Fibroblast of lung (primary cell): ENCODE measurements around the gene TP53AIP1.

Experiments used
- EZH2 ChIP-seq: IDR thresholded peaks from 2 replicates; pipeline ENCODE4 v1.5.1; 2012; ENCODE audit warnings: low read length, control low read depth, mild to moderate bottlenecking; ENCODE audit errors: missing control alignments
- TF ChIP-seq, protein P1 (sequence below), 2 donors: IDR thresholded peaks in 1 of 2; conservative IDR thresholded peaks in 1 of 2; 1 replicate in 1 of 2; 2 replicates in 1 of 2; pipeline ENCODE4 v1.5.1; 2011 to 2012; ENCODE audit warnings: low read length in 2 of 2, control low read depth in 1 of 2, inconsistent platforms in 1 of 2, low read depth in 1 of 2, mild to moderate bottlenecking in 1 of 2

DNA sequence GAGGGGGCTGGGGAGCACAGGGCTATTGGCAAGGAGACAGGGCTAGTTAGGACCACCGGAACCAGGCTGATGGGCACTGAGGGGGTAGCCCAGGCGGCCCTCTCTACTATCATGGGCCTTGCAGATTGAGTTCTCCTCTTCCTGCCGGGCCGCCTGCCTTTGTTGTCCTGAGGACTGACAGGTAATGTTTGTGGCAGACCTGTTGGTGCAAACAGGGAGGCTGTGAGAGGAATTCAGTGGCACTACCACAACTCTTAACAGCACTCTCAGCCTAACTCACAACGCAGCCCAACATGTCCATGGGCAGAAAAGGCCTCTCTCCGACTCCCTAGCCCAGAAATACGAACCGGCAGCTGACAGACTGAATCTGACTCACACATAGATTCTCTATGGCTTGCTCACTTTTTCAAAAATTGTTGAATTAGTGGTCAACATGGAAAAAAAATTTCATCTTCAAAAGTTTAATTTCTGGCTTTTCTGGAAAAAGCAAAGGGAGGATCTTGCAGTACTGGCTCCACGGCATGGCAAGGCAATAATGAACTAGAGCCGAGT lies 40.1 kb downstream of the TP53AIP1 start:
- TF ChIP-seq, protein P1, sequence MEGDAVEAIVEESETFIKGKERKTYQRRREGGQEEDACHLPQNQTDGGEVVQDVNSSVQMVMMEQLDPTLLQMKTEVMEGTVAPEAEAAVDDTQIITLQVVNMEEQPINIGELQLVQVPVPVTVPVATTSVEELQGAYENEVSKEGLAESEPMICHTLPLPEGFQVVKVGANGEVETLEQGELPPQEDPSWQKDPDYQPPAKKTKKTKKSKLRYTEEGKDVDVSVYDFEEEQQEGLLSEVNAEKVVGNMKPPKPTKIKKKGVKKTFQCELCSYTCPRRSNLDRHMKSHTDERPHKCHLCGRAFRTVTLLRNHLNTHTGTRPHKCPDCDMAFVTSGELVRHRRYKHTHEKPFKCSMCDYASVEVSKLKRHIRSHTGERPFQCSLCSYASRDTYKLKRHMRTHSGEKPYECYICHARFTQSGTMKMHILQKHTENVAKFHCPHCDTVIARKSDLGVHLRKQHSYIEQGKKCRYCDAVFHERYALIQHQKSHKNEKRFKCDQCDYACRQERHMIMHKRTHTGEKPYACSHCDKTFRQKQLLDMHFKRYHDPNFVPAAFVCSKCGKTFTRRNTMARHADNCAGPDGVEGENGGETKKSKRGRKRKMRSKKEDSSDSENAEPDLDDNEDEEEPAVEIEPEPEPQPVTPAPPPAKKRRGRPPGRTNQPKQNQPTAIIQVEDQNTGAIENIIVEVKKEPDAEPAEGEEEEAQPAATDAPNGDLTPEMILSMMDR (conservative IDR thresholded peaks at IDR 0.05 in 1 of 2, IDR thresholded peaks at IDR 0.05 in 1 of 2; ENCODE audit: low read depth in 1 of 2, low read length in 2 of 2): no peak
- no peak for TF ChIP-seq EZH2
